Calu3 (cell line): ENCODE data around the gene PUS3. TPM values are rescaled to one million over a fixed set of nuclear protein-coding genes. Genes with fewer than 3 reads are reported as not detected.
A peak's percentile ranks its signal among the peaks of the same experiment; 100 is the strongest.

Experiments used
- Bru-seq: library from RNA; stranded (reverse); fragments of 400-500 nt; gene quantifications from one replicate; lab custom pipeline; 2021; lab: Mats Ljungman, UMichigan
- BruChase-seq, 2 experiments: library from RNA; stranded (reverse); fragments of 400-500 nt; gene quantifications; one replicate each; lab custom pipeline; 2021; lab: Mats Ljungman, UMichigan
- BruUV-seq: library from RNA; stranded (reverse); fragments of 400-500 nt; replicated peaks from 2 replicates; lab custom pipeline; 2021; lab: Mats Ljungman, UMichigan
- CTCF ChIA-PET: fragments of 300-600 bp; sonication (Branson Sonifier 250); formaldehyde crosslinking; loops from one replicate; lab custom pipeline; 2022; ENCODE audit warnings: antibody characterized with exemption; lab: Charles Lee
- DNase-seq: peaks from one replicate; pipeline ENCODE4 v3.0.0; 2022
- H3K27ac Mint-ChIP-seq: one replicate; pipeline ENCODE4 v1.8.0; 2022; ENCODE audit warnings: mixed read lengths; ENCODE audit not compliant: unreplicated experiment
- H3K27me3 Mint-ChIP-seq: one replicate; pipeline ENCODE4 v1.8.0; 2022; ENCODE audit warnings: mixed read lengths; ENCODE audit not compliant: unreplicated experiment
- H3K36me3 Mint-ChIP-seq: one replicate; pipeline ENCODE4 v1.8.0; 2022; ENCODE audit warnings: mild to moderate bottlenecking, moderate library complexity, mixed read lengths; ENCODE audit not compliant: insufficient read depth, unreplicated experiment
- H3K4me1 Mint-ChIP-seq: one replicate; pipeline ENCODE4 v1.8.0; 2022; ENCODE audit warnings: mild to moderate bottlenecking, low read depth, mixed read lengths; ENCODE audit not compliant: unreplicated experiment
- H3K4me3 Mint-ChIP-seq: one replicate; pipeline ENCODE4 v1.8.0; 2022; ENCODE audit warnings: mild to moderate bottlenecking, low read depth, moderate library complexity, mixed read lengths; ENCODE audit not compliant: unreplicated experiment
- H3K9me3 Mint-ChIP-seq: one replicate; pipeline ENCODE4 v1.8.0; 2022; ENCODE audit warnings: low read depth, mixed read lengths; ENCODE audit not compliant: unreplicated experiment
- CTCF ChIP-seq: fragments of 200-600 bp; IDR thresholded peaks from one replicate; pipeline ENCODE4 v1.8.0; 2022; ENCODE audit warnings: antibody characterized with exemption; ENCODE audit not compliant: unreplicated experiment
- intact Hi-C: fragments of 100-400 bp; cut with micrococcal nuclease; formaldehyde crosslinking; loops from one replicate; pipeline ENCODE4 v1.10.0; 2022; ENCODE audit not compliant: unreplicated experiment
- long read RNA-seq: library from polyadenylated mRNA; stranded (forward); transcript quantifications from one replicate; pipeline ENCODE4 v2.0.0, GENCODE V29; 2022
- total RNA-seq: library from RNA; stranded (reverse); gene quantifications from 2 replicates; pipeline ENCODE4 v1.2.3, GENCODE V29; 2022

The PUS3 gene, protein sequence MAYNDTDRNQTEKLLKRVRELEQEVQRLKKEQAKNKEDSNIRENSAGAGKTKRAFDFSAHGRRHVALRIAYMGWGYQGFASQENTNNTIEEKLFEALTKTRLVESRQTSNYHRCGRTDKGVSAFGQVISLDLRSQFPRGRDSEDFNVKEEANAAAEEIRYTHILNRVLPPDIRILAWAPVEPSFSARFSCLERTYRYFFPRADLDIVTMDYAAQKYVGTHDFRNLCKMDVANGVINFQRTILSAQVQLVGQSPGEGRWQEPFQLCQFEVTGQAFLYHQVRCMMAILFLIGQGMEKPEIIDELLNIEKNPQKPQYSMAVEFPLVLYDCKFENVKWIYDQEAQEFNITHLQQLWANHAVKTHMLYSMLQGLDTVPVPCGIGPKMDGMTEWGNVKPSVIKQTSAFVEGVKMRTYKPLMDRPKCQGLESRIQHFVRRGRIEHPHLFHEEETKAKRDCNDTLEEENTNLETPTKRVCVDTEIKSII
- total RNA-seq (9.5 and 10.4 TPM in 2 replicates), Bru-seq, nascent RNA (percentile 70 among the genes with signal in this experiment), BruChase-seq, experiment 1, labeled RNA remaining after a 6-hour chase (percentile 56 among the genes with signal in this experiment), BruChase-seq, experiment 2, labeled RNA remaining after a 2-hour chase (percentile 62 among the genes with signal in this experiment)
- long read RNA-seq, transcript PUS3-205 (3 exons, 1,419 nt): major isoform, 8 of 15 reads
- long read RNA-seq, partial matches to known transcripts: 2 of 15 reads
- long read RNA-seq, other reads (novel, unspliced or antisense): 2 of 15 reads

DNA sequence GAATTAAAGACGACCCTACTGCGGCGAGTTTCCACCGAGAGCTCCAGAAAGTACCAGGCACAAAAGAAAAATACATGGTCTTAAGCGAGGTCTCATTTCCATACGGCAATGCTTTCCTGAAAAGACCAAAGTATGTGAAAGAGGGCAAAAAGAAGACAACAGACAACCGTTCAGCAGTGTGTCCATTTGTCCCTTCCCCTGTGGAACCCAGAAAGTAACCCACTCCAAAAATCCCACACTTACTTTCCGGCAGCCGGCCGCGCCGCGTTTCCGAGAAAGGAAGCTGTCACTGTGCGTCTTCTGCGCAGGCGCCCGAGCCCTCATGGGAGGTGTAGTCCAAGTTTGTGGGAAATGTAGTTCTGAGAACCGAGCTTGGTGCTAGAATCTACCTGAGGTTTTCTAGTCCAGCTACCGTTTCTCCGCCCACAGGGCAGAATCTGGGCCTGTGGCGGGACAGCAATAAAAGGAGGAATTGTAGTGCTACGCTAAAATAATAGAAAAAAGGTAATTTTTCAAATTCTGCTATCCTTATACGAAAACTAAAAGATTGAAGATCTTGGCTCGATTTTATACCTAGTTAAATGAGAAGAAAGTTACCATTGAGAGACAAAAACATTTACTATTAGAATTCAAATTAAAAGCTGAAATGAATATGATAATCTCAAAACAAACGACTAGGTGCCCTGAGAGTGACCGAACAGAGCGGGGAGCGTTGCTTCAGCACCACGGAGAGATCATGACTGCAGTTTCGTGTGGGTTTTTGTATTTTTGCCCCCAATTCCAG is at the start of gene PUS3:
Gene PUS3, minus strand, starts transcription at position 280 of the 784 bp plus-strand sequence. CDS start 6,922 bp downstream, outside the sequence.
- intact Hi-C loops: no loop called here
- no peak for TF ChIP-seq CTCF
- no TSS peak for BruUV-seq
- peak within 1 kb of the TSS; percentile 60 for H3K27ac Mint-ChIP-seq
- H3K4me1 Mint-ChIP-seq: no peaks in the 10 kb centered on the region
- H3K4me3 Mint-ChIP-seq: peak within 1 kb of the TSS; percentile 86
- peaks cover 23% of the 10 kb centered on the region for H3K27me3 Mint-ChIP-seq
- CTCF ChIA-PET: interaction anchor here (0.6 to 1.1 kb wide), 6 partner anchors 10 to 456 kb away, joined by 3 to 5 read pairs (median 3); partner anchors contain the start of gene FAM118B
- DNase-seq: peak; percentile 77
- H3K9me3 Mint-ChIP-seq: no peaks in the 10 kb centered on the region
- peaks cover 8% of the 10 kb centered on the region for H3K36me3 Mint-ChIP-seq

- H3K27ac Mint-ChIP-seq: no peak overlapping the region
- intact Hi-C loops: no loop called here
- no peak for DNase-seq
- H3K9me3 Mint-ChIP-seq: no peaks in the 10 kb centered on the region
- no TSS peak for BruUV-seq
- no peaks in the 10 kb centered on the region for H3K4me1 Mint-ChIP-seq
- CTCF ChIA-PET: interaction anchor here (0.6 kb wide), 1 partner anchor 1213 kb away, joined by 3 read pairs; the partner anchor contains the start of gene NRGN
- H3K36me3 Mint-ChIP-seq: no peaks in the 10 kb centered on the region
- H3K4me3 Mint-ChIP-seq: no peak overlapping the region
- no peak for TF ChIP-seq CTCF
- H3K27me3 Mint-ChIP-seq: no peaks in the 10 kb centered on the region
Observed at GRCh38 chr11:125952559-125952958, 49.6 kb upstream of the PUS3 start.

DNA sequence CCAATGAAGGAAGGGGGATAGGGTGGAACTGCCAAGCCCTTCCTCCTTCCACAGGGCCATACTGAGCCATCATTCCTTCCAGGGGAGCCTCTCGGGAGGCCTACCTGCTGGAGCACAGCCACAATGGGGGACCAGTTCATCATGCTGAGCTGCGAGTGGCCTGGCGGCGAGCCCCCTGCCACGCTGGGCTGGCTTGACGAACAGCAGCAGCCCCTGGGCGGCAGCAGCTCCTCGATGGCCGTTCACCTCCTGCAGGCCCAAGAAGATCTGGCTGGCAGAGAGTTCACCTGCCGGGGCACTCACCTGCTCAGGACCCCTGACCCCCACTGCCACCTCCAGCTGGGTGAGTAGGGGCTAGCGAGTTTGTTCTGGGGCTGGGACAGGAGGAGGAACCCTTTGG is 48.7 kb upstream of the PUS3 start:
- H3K27ac Mint-ChIP-seq: no peak overlapping the region
- H3K4me3 Mint-ChIP-seq: no peak overlapping the region
- no TSS peak for BruUV-seq
- no peaks in the 10 kb centered on the region for H3K27me3 Mint-ChIP-seq
- no peaks in the 10 kb centered on the region for H3K36me3 Mint-ChIP-seq
- intact Hi-C loops: no loop called here
- CTCF ChIA-PET: no interaction called here
- H3K4me1 Mint-ChIP-seq: no peaks in the 10 kb centered on the region
- no peak for TF ChIP-seq CTCF
- DNase-seq: no peak
- no peaks in the 10 kb centered on the region for H3K9me3 Mint-ChIP-seq
